HG02884 (cell line): ENCODE measurements around the gene SDC3.
"Not testable (repeated sequence)": the region's sequence is repeated elsewhere in the genome, so short reads cannot be mapped to it uniquely, and the experiment has no call there.

ENCODE experiments used
- ATAC-seq: cut with Tn5 transposase; IDR thresholded peaks from one replicate; pipeline ENCODE4 v1.9.1; 2021; ENCODE audit warnings: mild to moderate bottlenecking, moderate library complexity; ENCODE audit not compliant: unreplicated experiment

SDC3 gene

DNA sequence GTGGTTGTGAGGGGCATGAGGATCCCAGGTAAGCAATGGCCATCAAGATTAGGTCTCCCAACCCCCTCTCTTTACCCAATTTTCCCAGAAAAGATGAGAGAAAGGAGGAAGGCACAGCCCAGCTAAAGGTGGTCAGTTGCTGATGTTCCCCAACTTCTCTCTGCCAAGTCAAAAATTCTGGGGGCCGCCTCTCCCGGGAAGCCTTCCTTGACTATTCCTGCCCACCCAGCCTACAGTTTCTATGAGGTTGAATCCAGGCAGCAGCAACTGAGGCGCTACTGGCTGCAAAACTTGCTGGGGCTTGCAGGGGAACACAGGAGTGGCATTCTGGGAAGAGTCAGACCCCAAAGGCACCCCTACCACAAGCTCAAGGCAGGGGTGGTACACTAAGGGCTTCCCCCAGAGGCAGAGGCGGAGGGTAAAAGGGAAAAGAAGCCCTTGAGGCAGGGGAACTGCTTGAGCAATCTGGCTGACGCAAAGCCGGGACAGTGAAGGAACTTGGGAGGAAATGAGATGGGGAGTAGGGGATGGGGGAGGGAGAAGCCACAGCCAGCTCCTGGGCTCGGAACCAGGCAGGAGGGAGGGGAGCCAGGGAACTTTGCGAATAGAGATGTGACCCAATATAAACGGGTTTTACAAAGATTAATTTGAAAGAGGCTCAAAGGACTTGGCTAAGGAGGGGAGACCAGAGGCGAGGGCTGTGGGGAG is 31.2 kb downstream of the SDC3 start:
- no peak for ATAC-seq

- ATAC-seq, result no peak
Observed at GRCh38 chr1:30876451-30877204, 31.9 kb downstream of the SDC3 start.

DNA sequence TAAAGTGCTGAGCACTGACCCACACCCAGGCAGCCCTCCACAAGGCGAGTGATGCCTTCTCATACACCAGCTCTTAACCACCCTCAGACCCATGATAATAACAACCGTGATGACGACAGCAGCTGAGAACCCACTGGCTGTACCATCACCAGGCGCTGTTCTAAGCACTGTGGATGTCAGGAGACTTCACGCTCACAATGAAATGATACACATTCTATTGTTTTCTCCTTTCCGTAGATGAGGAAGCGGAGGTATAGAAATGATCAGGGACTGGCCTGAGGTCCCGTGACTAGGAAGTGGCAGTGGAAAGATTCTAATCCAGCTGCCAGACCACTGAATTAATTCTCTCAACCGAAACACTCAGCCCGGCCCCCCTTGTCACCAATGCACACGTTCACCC is 32.6 kb downstream of the SDC3 start:
- no peak for ATAC-seq

- no peak for ATAC-seq
Observed at GRCh38 chr1:30875197-30875596, 33.4 kb downstream of the SDC3 start.

- ATAC-seq, result no peak
Observed at GRCh38 chr1:30874176-30874575, 34.4 kb downstream of the SDC3 start.

DNA sequence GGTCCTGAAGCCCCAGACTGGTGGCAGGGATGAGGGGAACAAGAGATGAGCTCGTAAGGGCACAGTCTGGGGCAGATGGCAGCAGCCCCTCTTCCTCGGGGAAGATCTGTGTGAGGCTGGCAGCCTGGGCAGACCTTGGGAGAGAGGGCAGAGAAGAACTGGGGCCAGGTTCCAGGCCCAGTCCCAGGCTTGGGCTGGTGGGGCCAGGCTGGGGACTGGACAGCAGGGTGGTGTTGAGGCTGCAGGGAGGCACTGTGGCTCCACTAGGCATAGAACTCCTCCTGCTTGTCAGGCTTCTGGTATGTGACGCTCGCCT is 35.7 kb downstream of the SDC3 start:
- ATAC-seq, result no peak

DNA sequence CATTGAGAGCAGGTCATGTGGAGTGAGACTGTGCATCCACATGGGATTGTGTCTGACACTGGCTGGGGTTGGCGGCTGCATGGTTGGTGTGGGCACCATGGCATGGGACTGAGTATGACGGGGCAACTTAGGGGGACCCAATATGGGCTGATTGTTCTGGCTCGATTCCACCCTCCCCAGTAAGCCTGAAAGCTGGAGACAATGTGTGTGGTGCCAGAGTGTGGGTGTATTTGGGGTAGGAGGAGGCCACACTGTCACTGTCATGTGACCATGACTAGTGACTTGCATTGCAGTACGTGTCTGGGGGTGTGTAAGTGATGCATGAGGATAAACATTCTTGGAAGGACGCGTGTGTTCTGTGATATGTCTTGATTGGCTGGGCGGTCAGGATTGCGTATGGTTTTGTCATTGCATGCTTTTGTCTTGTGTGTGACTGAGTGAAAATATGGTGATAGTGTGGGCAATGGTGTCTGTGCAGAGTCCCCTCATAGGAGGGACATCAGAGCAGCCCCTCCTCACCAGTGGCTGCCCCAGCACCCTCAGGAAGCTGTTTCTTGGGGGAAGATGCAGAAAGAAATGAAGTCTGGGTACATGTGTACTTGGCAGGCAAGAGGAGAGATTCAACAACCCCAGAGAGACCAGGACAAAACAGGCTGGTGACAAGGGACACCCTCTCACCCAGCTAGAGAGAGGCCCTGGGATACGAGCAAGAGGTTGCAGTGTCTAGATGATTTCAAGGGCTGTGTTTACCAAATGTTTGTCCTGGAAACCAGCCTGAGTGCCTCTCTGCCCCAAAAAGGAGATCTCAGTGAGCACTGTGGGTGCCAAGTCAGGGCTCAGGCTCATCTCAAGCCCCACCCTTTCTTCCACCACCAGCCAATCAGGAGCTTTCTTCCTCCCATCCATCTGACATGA is 36.3 kb downstream of the SDC3 start:
- no peak for ATAC-seq

DNA sequence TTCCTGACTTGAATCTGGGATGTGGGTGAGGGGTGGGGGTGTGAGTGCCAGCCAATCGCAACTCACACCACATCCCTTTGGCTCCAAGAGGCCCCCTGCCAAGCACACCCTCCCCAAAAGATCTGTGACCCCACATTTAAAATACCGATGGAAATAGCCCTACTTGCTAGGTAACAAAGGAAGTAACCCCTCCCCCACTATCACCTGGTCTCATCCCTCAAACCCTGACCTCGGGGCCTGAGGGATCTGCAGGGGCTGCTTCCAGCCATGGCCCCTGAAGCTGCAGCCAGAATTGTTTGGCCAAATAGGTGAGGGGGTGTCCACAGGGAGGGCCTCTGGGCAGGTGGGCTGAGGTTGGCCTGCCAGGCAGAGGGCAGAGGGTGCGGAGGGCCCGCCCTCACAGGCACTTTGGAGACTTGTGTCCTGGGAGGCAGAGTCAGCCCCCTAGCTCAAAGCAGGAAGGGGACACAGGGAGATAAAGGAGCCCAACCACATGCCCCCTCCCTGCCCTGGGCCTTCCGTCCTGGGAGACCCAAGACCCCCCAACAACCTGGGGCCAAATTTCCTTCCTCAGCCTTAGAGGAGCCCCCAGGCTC is 37.2 kb downstream of the SDC3 start:
- no peak for ATAC-seq

GRCh38 chr1:30870656-30871055 is 37.9 kb downstream of the SDC3 start:
- ATAC-seq, result no peak

DNA sequence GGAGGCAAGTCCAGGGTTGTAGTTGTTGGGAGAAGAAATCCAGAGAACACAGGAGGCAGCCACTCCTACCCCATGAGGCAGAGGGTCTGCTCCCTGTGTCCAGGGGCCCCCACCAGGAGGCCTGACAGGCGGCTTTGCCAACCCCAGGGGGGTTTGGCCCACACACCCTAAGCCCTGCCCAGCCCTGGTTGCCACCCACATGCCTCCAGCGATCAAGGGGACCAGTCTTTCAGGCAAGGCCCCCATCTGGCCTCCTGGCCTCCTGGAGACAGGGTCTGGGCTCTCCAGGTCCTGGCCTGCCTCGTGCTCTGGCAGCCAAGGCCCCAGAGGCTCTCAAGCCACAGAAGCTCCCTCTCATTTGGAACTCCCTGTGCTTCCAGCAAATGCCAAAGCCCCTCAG is 38.5 kb downstream of the SDC3 start:
- no peak for ATAC-seq

GRCh38 chr1:30868833-30869435 is 39.6 kb downstream of the SDC3 start:
- no peak for ATAC-seq

GRCh38 chr1:30868057-30868456 is 40.5 kb downstream of the SDC3 start:
- ATAC-seq, result not testable (repeated sequence)

GRCh38 chr1:30867537-30867936 is 41.0 kb downstream of the SDC3 start:
- ATAC-seq, result no peak

- no peak for ATAC-seq
Observed at GRCh38 chr1:30866594-30866993, 42.0 kb downstream of the SDC3 start.

GRCh38 chr1:30864681-30865080 is 43.9 kb downstream of the SDC3 start:
- ATAC-seq, result no peak

DNA sequence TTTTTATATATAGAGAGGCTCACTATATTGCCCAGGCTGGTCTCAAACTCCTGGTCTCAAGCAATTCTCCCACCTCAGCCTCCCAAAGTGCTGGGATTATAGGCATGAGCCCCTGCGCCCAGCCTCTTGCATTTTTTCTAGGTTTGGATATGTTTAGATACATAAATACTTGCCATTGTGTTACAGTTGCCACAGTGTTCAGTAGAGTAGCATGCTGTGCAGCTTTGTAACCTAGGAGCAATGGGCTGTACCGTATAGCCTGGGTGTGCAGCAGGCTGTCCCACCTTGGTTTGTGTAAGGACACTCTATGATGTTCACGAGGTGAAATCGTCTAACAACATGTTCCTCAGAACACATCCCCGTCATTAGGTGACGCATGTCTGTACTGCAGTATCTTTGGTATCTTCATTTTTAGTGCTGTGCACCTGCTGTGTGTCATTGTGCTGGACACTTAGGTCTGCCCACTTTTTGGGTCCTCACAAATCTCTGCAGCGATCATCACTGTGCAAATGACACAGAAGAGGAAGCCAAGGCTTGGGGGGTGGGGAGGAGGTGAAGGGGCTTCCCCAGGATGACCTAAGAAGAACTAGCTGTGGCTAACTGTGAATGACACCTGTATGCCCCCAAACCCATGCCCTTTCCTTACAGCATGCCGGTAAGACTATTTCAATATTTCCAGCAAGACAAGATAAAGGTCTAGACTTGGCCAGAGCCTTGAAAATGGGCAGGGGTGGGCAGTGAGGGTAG is 44.5 kb downstream of the SDC3 start:
- no peak for ATAC-seq

DNA sequence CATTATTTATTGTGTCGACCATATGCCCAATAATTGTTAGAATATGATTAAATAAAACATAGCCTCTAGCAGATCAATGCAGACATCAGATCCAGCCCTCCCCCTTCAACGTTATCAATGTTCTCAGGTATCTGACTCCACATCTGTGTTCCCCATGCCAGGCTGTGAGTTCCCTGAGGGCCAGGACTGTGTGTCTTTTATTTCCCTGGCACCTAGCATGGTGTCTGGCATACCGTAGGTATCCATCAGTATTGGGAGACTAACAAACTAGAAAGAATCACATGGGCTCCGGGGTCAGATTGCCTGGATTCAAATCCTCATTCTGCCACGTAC is 48.3 kb downstream of the SDC3 start:
- ATAC-seq, result no peak

GRCh38 chr1:30857964-30858363 is 50.6 kb downstream of the SDC3 start:
- no peak for ATAC-seq

GRCh38 chr1:30857062-30857461 is 51.5 kb downstream of the SDC3 start:
- ATAC-seq, result no peak

- no peak for ATAC-seq
Observed at GRCh38 chr1:30856260-30856790, 52.2 kb downstream of the SDC3 start.
